ENCODE results near the gene ENC1.

- no peak for TF ChIP-seq CTCF (conservative IDR thresholded peaks at IDR 0.05)
- TF ChIP-seq EZH2 (IDR thresholded peaks at IDR 0.05; ENCODE audit: low read depth) = no peak
These were observed 13.9 kb downstream of the ENC1 start for GRCh38 chr5:74626386-74627222.

Measured in PC-9 (cell line).